Measurements from ENCODE around the gene TSPAN32. TPM values are rescaled to one million over a fixed set of nuclear protein-coding genes. Genes with fewer than 3 reads are reported as not detected.
"Not testable (repeated sequence)": the region's sequence is repeated elsewhere in the genome, so short reads cannot be mapped to it uniquely, and the experiment has no call there.

Gene TSPAN32
- total RNA-seq, 2 donors from 2014 or later = 5.6 to 7.6 TPM

- Mint-ChIP-seq H3K9me3 (peaks cover 0 to 7% of the 10 kb centered on the region in 2 donors), H3K27ac (no peak overlapping the region), H3K36me3 (peaks cover 0 to 15% of the 10 kb centered on the region in 2 donors)
- no peak for DNase-seq (ENCODE audit: low spot score in 2 of 2)
- ATAC-seq = no peak
Measured at GRCh38 chr11:2329551-2329950, 27.7 kb downstream of the TSPAN32 start.

- Mint-ChIP-seq H3K27ac (no peak overlapping the region), H3K9me3 (peaks cover 0 to 7% of the 10 kb centered on the region in 2 donors), H3K36me3 (peaks cover 0 to 15% of the 10 kb centered on the region in 2 donors)
- no peak for ATAC-seq
- no peak for DNase-seq (ENCODE audit: low spot score in 2 of 2)
Measured at GRCh38 chr11:2330696-2331095, 28.9 kb downstream of the TSPAN32 start.

- ATAC-seq (no peak), DNase-seq (ENCODE audit: low spot score in 2 of 2) (no peak)
- Mint-ChIP-seq H3K36me3 (peaks cover 0 to 15% of the 10 kb centered on the region in 2 donors), H3K27ac (no peak overlapping the region), H3K9me3 (peaks cover 0 to 7% of the 10 kb centered on the region in 2 donors)
Measured at GRCh38 chr11:2331404-2331803, 29.6 kb downstream of the TSPAN32 start.

GRCh38 chr11:2332569-2332968 is 30.8 kb downstream of the TSPAN32 start:
- H3K36me3 Mint-ChIP-seq = peaks cover 0 to 15% of the 10 kb centered on the region in 2 donors
- not testable (repeated sequence) for H3K27ac Mint-ChIP-seq; H3K9me3 Mint-ChIP-seq; ATAC-seq; DNase-seq (ENCODE audit: low spot score in 2 of 2)

- not testable (repeated sequence) for H3K27ac Mint-ChIP-seq; H3K9me3 Mint-ChIP-seq; DNase-seq (ENCODE audit: low spot score in 2 of 2); ATAC-seq
- H3K36me3 Mint-ChIP-seq = peaks cover 0 to 15% of the 10 kb centered on the region in 2 donors
Measured at GRCh38 chr11:2333486-2334205, 31.8 kb downstream of the TSPAN32 start.

GRCh38 chr11:2335286-2335685 is 33.5 kb downstream of the TSPAN32 start:
- not testable (repeated sequence) for DNase-seq (ENCODE audit: low spot score in 2 of 2); H3K9me3 Mint-ChIP-seq; H3K27ac Mint-ChIP-seq; ATAC-seq
- peaks cover 0 to 15% of the 10 kb centered on the region in 2 donors for H3K36me3 Mint-ChIP-seq

- H3K36me3 Mint-ChIP-seq; H3K9me3 Mint-ChIP-seq; ATAC-seq; DNase-seq (ENCODE audit: low spot score in 2 of 2); H3K27ac Mint-ChIP-seq: not testable (repeated sequence)
Measured at GRCh38 chr11:2338760-2339159, 36.9 kb downstream of the TSPAN32 start.

- H3K27ac Mint-ChIP-seq = no peak overlapping the region
- H3K9me3 Mint-ChIP-seq = no peaks in the 10 kb centered on the region
Measured at GRCh38 chr11:2342557-2342956, 40.7 kb downstream of the TSPAN32 start.

GRCh38 chr11:2342981-2343380 is 41.2 kb downstream of the TSPAN32 start:
- ATAC-seq = no peak
- Mint-ChIP-seq H3K36me3 (no peaks in the 10 kb centered on the region), H3K9me3 (peaks cover 0 to under 1% of the 10 kb centered on the region in 2 donors), H3K27ac (no peak overlapping the region)
- no peak for DNase-seq (ENCODE audit: low spot score in 2 of 2)

More at GRCh38 chr11:2342557-2342956, 40.7 kb downstream of the TSPAN32 start:
- no peaks in the 10 kb centered on the region for H3K36me3 Mint-ChIP-seq
- ATAC-seq = no peak
- no peak for DNase-seq (ENCODE audit: low spot score in 2 of 2)

- Mint-ChIP-seq H3K9me3 (peaks cover 0 to 5% of the 10 kb centered on the region in 2 donors), H3K27ac (no peak overlapping the region), H3K36me3 (peaks cover 0 to 2% of the 10 kb centered on the region in 2 donors)
- DNase-seq (ENCODE audit: low spot score in 2 of 2) = no peak
- no peak for ATAC-seq
Measured at GRCh38 chr11:2343502-2343901, 41.7 kb downstream of the TSPAN32 start.

- H3K9me3 Mint-ChIP-seq = peaks cover 0 to 11% of the 10 kb centered on the region in 2 donors
- ATAC-seq (no peak), DNase-seq (ENCODE audit: low spot score in 2 of 2) (no peak)
- no peak overlapping the region for H3K27ac Mint-ChIP-seq
- peaks cover 0 to 8% of the 10 kb centered on the region in 2 donors for H3K36me3 Mint-ChIP-seq
Measured at GRCh38 chr11:2345050-2345449, 43.2 kb downstream of the TSPAN32 start.

- no peak overlapping the region for H3K27ac Mint-ChIP-seq
- H3K9me3 Mint-ChIP-seq = peaks cover 0 to 15% of the 10 kb centered on the region in 2 donors
- no peak for DNase-seq (ENCODE audit: low spot score in 2 of 2)
- peaks cover 0 to 8% of the 10 kb centered on the region in 2 donors for H3K36me3 Mint-ChIP-seq
- no peak for ATAC-seq
Measured at GRCh38 chr11:2346014-2346413, 44.2 kb downstream of the TSPAN32 start.

GRCh38 chr11:2346586-2347307 is 44.9 kb downstream of the TSPAN32 start:
- H3K27ac Mint-ChIP-seq = no peak overlapping the region
- no peak for DNase-seq (ENCODE audit: low spot score in 2 of 2)
- peaks cover 0 to 8% of the 10 kb centered on the region in 2 donors for H3K36me3 Mint-ChIP-seq
- H3K9me3 Mint-ChIP-seq = peaks cover 0 to 15% of the 10 kb centered on the region in 2 donors
- ATAC-seq = no peak

- H3K27ac Mint-ChIP-seq = no peak overlapping the region
- DNase-seq (ENCODE audit: low spot score in 2 of 2) = no peak
- ATAC-seq = no peak
- peaks cover 0 to 8% of the 10 kb centered on the region in 2 donors for H3K36me3 Mint-ChIP-seq
- H3K9me3 Mint-ChIP-seq = peaks cover 0 to 15% of the 10 kb centered on the region in 2 donors
Measured at GRCh38 chr11:2347308-2347830, 45.6 kb downstream of the TSPAN32 start.

- no peak for ATAC-seq
- no peak for DNase-seq (ENCODE audit: low spot score in 2 of 2)
- Mint-ChIP-seq H3K27ac (no peak overlapping the region), H3K9me3 (peaks cover 0 to 15% of the 10 kb centered on the region in 2 donors), H3K36me3 (peaks cover 0 to 8% of the 10 kb centered on the region in 2 donors)
Measured at GRCh38 chr11:2348986-2349385, 47.2 kb downstream of the TSPAN32 start.

- DNase-seq (ENCODE audit: low spot score in 2 of 2) (no peak), ATAC-seq (no peak)
- peaks cover 0 to 15% of the 10 kb centered on the region in 2 donors for H3K9me3 Mint-ChIP-seq
- peaks cover 0 to 8% of the 10 kb centered on the region in 2 donors for H3K36me3 Mint-ChIP-seq
- H3K27ac Mint-ChIP-seq = no peak overlapping the region
Measured at GRCh38 chr11:2351701-2352100, 49.9 kb downstream of the TSPAN32 start.

GRCh38 chr11:2352420-2352819 is 50.6 kb downstream of the TSPAN32 start:
- no peak for ATAC-seq
- H3K27ac Mint-ChIP-seq = no peak overlapping the region
- H3K9me3 Mint-ChIP-seq = peaks cover 0 to 15% of the 10 kb centered on the region in 2 donors
- no peak for DNase-seq (ENCODE audit: low spot score in 2 of 2)
- peaks cover 0 to 8% of the 10 kb centered on the region in 2 donors for H3K36me3 Mint-ChIP-seq

All from activated naive CD4-positive, alpha-beta T cell treated with anti-CD3 and anti-CD28 coated beads, Interleukin-2, amount 50 U/mL, for 72 hours (primary cell).